Esophagus muscularis mucosa (tissue), 4 donors: Measurements from ENCODE around the gene C14orf180. TPM values are rescaled to one million over a fixed set of nuclear protein-coding genes. Genes with fewer than 3 reads are reported as not detected.

Source experiments
- DNase-seq: peaks from one replicate; pipeline ENCODE4 v3.0.0-alpha.2; 2017; ENCODE audit errors: extremely low spot score
- H3K27ac ChIP-seq, 4 donors: fragments of 200-600 bp; sonication (generic); replicated peaks in 1 of 4; 1 replicate in 3 of 4; 2 replicates in 1 of 4; pipeline ENCODE4 v1.5.1; 2016 to 2019; ENCODE audit warnings: mild to moderate bottlenecking in 1 of 4
- H3K27me3 ChIP-seq, 4 donors: fragments of 200-600 bp; sonication (generic); one replicate each; pipeline versions ENCODE4 v1.5.1 to v1.6.0; 2016 to 2019
- H3K36me3 ChIP-seq, 4 donors: fragments of 200-600 bp; sonication (generic); one replicate each; pipeline ENCODE4 v1.5.1; 2016 to 2019
- H3K4me1 ChIP-seq, 4 donors: fragments of 200-600 bp; sonication (generic); one replicate each; pipeline ENCODE4 v1.5.1; 2016 to 2019
- H3K4me3 ChIP-seq, 4 donors: fragments of 200-600 bp; sonication (generic); 1 replicate in 2 of 4; 2 replicates in 2 of 4; pipeline ENCODE4 v1.5.1; 2016 to 2019; ENCODE audit warnings: mild to moderate bottlenecking in 4 of 4, moderate library complexity in 1 of 4
- H3K9me3 ChIP-seq, 4 donors: fragments of 200-600 bp; sonication (generic); 1 replicate in 3 of 4; 2 replicates in 1 of 4; pipeline ENCODE4 v1.5.1; 2016 to 2019
- CTCF ChIP-seq, 3 experiments: fragments of 200-600 bp in 2 of 3; fragments of 450-650 bp in 1 of 3; sonication (generic) in 2 of 3; IDR thresholded peaks; one replicate each; pipeline ENCODE4 v1.5.1; 2017 to 2019; ENCODE audit warnings: antibody characterized with exemption in 3 of 3, mild to moderate bottlenecking in 2 of 3, moderate library complexity in 1 of 3
- EP300 ChIP-seq: sonication (generic); formaldehyde crosslinking; IDR thresholded peaks from one replicate; pipeline ENCODE4 v1.6.1; 2017; ENCODE audit warnings: antibody characterized with exemption
- POLR2A ChIP-seq: fragments of 450-650 bp; IDR thresholded peaks from one replicate; pipeline ENCODE4 v1.6.1; 2017; ENCODE audit warnings: antibody characterized with exemption, moderate library complexity, mild to moderate bottlenecking, low read depth
- POLR2AphosphoS5 ChIP-seq, 2 donors: sonication (generic); formaldehyde crosslinking; IDR thresholded peaks; one replicate each; pipeline ENCODE4 v1.6.1; 2017; ENCODE audit warnings: antibody characterized with exemption in 2 of 2
- WGBS: methylation state at CpG from one replicate; pipeline ENCODE4 v1.1.5; 2018; 5-methylcytosine and 5-hydroxymethylcytosine counted together
- intact Hi-C: fragments of 100-400 bp; cut with DNase I; formaldehyde crosslinking; loops from one replicate; pipeline ENCODE4 v1.15.1; 2023
- total RNA-seq, 4 donors: library from RNA; depleted of rRNA; stranded (reverse); fragments of >200 nt; gene quantifications; one replicate each; pipeline versions ENCODE4 v1.1.0 to v1.2.1, GENCODE V29; 2016

Gene C14orf180
- total RNA-seq, 4 donors from 2014 or later: 0.42 TPM; not detected in 3

GRCh38 chr14:104567957-104568225, 11.7 kb upstream of the C14orf180 start:
- no peaks in the 10 kb centered on the region for H3K9me3 ChIP-seq
- intact Hi-C loops: loop anchor here (10.0 kb wide), 1 partner anchor 473 kb away; no protein-coding TSS in a partner anchor
- peaks cover 0 to 93% (median 4%) of the 10 kb centered on the region in 4 donors for H3K27me3 ChIP-seq
- no peaks in the 10 kb centered on the region for H3K36me3 ChIP-seq
- no peak overlapping the region for H3K27ac ChIP-seq
- H3K4me3 ChIP-seq: no peak overlapping the region
- TF ChIP-seq EP300: no peak
- no peak for TF ChIP-seq POLR2A
- TF ChIP-seq POLR2AphosphoS5 (IDR thresholded peaks at IDR 0.05): no peak
- TF ChIP-seq CTCF (IDR thresholded peaks at IDR 0.05): no peak
- no peak for DNase-seq
- peaks cover 9 to 13% (median 11%) of the 10 kb centered on the region in 4 donors for H3K4me1 ChIP-seq
- 94% methylated on average over 6 of the region's 9 CpGs for WGBS

GRCh38 chr14:104568620-104569019, 10.9 kb upstream of the C14orf180 start:
- TF ChIP-seq POLR2A (no peak), POLR2AphosphoS5 (IDR thresholded peaks at IDR 0.05) (no peak), EP300 (no peak), CTCF (IDR thresholded peaks at IDR 0.05) (no peak)
- Histone ChIP-seq H3K27ac (no peak overlapping the region), H3K9me3 (no peaks in the 10 kb centered on the region), H3K27me3 (peaks cover 0 to 93% (median 1%) of the 10 kb centered on the region in 4 donors), H3K4me3 (no peak overlapping the region), H3K4me1 (peaks cover 7 to 12% (median 8%) of the 10 kb centered on the region in 4 donors), H3K36me3 (no peaks in the 10 kb centered on the region)
- intact Hi-C loops: loop anchor here (10.0 kb wide), 1 partner anchor 474 kb away; no protein-coding TSS in a partner anchor
- DNase-seq: no peak
- 80% methylated on average over 7 of the region's 11 CpGs for WGBS

GRCh38 chr14:104569435-104569834, 10.1 kb upstream of the C14orf180 start:
- 58% methylated on average over 10 of the region's 10 CpGs for WGBS
- no peak for DNase-seq
- H3K27me3 ChIP-seq: peaks cover 0 to 92% (median 0%) of the 10 kb centered on the region in 4 donors
- intact Hi-C loops: loop anchor here (10.0 kb wide), 1 partner anchor 475 kb away; no protein-coding TSS in a partner anchor
- H3K36me3 ChIP-seq: no peaks in the 10 kb centered on the region
- H3K4me1 ChIP-seq: peaks cover 0 to 4% (median 0%) of the 10 kb centered on the region in 4 donors
- H3K4me3 ChIP-seq: no peak overlapping the region
- no peak overlapping the region for H3K27ac ChIP-seq
- no peaks in the 10 kb centered on the region for H3K9me3 ChIP-seq
- TF ChIP-seq EP300 (no peak), CTCF (IDR thresholded peaks at IDR 0.05) (no peak), POLR2A (no peak), POLR2AphosphoS5 (IDR thresholded peaks at IDR 0.05) (no peak)

GRCh38 chr14:104571246-104571645, 8.3 kb upstream of the C14orf180 start:
- H3K4me3 ChIP-seq: no peak overlapping the region
- H3K4me1 ChIP-seq: peaks cover 0 to 2% (median 0%) of the 10 kb centered on the region in 4 donors
- no peak for DNase-seq
- H3K9me3 ChIP-seq: no peaks in the 10 kb centered on the region
- 75% methylated on average over 11 of the region's 16 CpGs for WGBS
- no peaks in the 10 kb centered on the region for H3K36me3 ChIP-seq
- intact Hi-C loops: no loop called here
- TF ChIP-seq EP300 (no peak), CTCF (IDR thresholded peaks at IDR 0.05) (no peak), POLR2AphosphoS5 (IDR thresholded peaks at IDR 0.05) (no peak), POLR2A (no peak)
- no peak overlapping the region for H3K27ac ChIP-seq
- H3K27me3 ChIP-seq: peaks cover 0 to 91% (median 0%) of the 10 kb centered on the region in 4 donors
